Mesenteric fat pad (tissue), 1 donor: ENCODE data around the gene FBXO10. TPM values are rescaled to one million over a fixed set of nuclear protein-coding genes. Genes with fewer than 3 reads are reported as not detected.

Experiments
- total RNA-seq: library from RNA; stranded (reverse); fragmentation: NEBNext Ultra II Directional; extraction: Animal tissue kit (Norgen Biotek cat#: 25700); gene quantifications from one replicate; pipeline ENCODE4 v1.2.1, GENCODE V29; 2021
- donor health status: DM: yes; HTN: yes; CAD: no.

FBXO10 gene
- total RNA-seq, 1 donor from 2014 or later, result 10.6 TPM

Other genes starting within 250 kb of the FBXO10 start
- gene GRHPR, start 153.7 kb downstream of the FBXO10 start, total RNA-seq, result 80.5 TPM
- 5.6 TPM for gene ZBTB5, start 110.9 kb downstream of the FBXO10 start, total RNA-seq
- 35.7 TPM for gene POLR1E, start 90.4 kb downstream of the FBXO10 start, total RNA-seq
- gene TOMM5, start 16.2 kb upstream of the FBXO10 start, total RNA-seq, result 82.7 TPM
- 0.19 TPM for gene FRMPD1, start 74.6 kb upstream of the FBXO10 start, total RNA-seq
- gene TRMT10B, start 177.4 kb upstream of the FBXO10 start, total RNA-seq, result 6.8 TPM
- 33.2 TPM for gene EXOSC3, start 208.7 kb upstream of the FBXO10 start, total RNA-seq
- gene DCAF10, start 224.4 kb upstream of the FBXO10 start, total RNA-seq, result 32.3 TPM